CD4-positive, alpha-beta T cell treated with Interleukin-1 beta for 1 hour (primary cell): ENCODE results near the gene OR52M1.

ENCODE experiments used
- DNase-seq, 2 donors: peaks; one replicate each; pipeline ENCODE4 v3.0.0-alpha.2; 2020 to 2022

The OR52M1 gene

DNA sequence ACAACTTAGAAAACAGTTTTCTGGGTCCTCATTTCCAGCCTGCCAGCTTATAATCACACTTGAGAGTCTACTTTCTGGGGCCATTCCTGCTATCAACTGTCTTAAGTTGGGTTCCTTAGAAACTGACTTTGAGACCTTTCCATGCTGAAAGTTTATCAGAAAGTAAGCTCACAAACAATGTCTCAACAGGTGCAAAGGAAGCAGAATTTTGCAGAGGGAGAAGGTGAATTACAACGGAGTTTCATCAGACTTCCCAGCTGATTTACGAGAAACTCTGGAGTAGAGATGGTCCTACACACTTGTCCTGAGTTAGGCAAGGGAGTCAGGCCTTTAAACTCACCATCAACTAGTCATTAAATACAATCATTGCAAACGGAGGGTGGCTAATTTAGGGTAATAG is 31.9 kb downstream of the OR52M1 start:
- DNase-seq, result no peak

GRCh38 chr11:4577761-4578160 is 32.8 kb downstream of the OR52M1 start:
- no peak for DNase-seq

GRCh38 chr11:4578624-4579023 is 33.6 kb downstream of the OR52M1 start:
- no peak for DNase-seq

DNA sequence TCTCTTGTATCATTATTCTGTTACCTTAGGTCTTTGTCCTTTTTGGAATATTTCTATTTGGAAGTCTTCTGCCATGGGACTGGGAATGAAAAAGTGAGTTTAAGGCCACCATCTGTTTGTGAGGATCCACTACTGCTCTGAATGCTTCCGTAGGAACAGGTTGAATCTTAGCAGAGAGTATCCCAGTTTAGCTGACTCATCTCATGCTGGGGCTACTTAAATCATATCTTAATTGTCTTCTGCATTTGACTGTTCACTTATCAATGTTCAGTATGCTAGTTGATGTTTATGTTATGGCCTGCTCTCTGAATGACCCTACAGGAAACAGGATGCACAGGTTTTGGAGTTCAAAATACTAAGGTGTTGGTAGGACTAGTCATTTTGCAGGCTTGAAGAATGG is 35.1 kb downstream of the OR52M1 start:
- DNase-seq, result no peak

DNA sequence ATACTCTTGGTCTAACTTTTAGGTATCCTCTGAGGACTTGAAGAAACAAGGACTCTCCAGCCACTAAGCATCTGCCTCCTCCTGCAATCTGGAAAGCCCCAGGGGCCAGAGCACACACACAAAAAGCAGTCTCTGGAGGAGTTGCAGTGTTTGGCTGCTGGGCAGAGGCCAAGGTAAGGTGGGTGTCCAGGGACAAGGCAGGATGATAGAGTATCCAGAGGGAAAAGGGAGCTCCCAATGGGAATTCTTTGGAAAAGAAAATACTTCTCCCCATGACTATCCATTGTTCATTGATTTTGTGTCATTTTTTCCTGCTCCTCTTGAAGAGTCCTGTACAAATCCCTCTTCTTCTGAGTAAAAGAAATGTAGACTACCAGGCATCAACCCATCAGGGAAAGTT is 36.5 kb downstream of the OR52M1 start, which contains the start of gene OR52I2:
OR52I2 (plus strand) TSS at position 301 of the 400 bp plus-strand sequence.
- no peak for DNase-seq

DNA sequence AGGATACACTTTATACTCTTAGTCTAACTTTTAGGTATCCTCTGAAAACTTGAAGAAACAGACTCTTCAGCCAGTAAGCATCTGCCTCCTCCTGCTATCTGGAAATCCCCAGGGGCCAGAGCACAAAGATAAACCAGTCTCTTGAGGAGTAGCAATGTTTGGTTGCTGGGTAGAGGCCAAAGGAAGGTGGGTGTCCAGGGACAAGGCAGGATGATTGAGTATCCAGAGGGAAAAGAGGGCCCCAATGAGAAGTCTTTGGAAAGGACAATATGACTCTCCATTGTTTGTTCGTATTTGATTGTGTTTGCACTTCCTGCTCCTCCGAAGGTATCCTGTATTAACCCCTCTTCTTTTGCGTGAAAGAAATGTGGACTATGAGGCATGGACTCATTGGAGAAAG is 44.0 kb downstream of the OR52M1 start:
- DNase-seq, result no peak

DNA sequence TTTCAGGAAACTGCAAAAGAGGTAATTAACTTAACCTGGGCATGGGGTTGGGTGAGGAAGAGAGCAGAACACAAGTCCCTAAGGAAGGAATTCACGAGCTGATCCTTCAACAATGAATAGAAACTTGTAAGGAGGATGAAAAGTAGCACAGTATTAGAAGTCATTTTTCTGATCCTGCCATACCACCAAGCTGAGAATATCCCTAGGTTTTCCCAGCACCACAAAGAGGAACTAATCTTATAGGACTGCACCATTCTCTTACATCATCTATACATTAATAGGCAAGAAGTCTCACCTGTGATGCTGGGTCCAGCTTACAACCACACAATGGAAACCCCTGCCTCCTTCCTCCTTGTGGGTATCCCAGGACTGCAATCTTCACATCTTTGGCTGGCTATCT is 48.7 kb downstream of the OR52M1 start, which contains the start of gene OR52I1:
OR52I1 (plus strand) TSS at position 301 of the 400 bp plus-strand sequence; CDS start at position 301, 0 bp downstream.
- no peak for DNase-seq
